ENCODE measurements around the gene GRK2.

GRK2 gene

DNA sequence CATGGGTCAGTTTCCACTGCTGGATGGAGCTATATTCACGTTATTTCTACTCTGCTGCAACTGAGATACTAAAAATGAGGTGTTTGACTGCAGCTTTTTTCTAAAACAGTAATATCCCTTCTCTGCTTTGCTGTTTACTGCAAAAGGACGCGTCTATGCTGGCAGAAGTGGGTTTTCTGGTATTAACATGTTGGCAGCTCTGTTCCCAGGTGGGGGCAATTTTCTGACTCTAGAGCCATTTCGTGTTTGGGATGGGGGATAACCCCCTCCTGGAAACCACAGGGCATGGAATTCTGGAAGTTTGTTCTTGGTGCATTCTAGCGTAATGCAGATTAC lies 4.9 kb downstream of the GRK2 start:
- no peak for DNase-seq

DNA sequence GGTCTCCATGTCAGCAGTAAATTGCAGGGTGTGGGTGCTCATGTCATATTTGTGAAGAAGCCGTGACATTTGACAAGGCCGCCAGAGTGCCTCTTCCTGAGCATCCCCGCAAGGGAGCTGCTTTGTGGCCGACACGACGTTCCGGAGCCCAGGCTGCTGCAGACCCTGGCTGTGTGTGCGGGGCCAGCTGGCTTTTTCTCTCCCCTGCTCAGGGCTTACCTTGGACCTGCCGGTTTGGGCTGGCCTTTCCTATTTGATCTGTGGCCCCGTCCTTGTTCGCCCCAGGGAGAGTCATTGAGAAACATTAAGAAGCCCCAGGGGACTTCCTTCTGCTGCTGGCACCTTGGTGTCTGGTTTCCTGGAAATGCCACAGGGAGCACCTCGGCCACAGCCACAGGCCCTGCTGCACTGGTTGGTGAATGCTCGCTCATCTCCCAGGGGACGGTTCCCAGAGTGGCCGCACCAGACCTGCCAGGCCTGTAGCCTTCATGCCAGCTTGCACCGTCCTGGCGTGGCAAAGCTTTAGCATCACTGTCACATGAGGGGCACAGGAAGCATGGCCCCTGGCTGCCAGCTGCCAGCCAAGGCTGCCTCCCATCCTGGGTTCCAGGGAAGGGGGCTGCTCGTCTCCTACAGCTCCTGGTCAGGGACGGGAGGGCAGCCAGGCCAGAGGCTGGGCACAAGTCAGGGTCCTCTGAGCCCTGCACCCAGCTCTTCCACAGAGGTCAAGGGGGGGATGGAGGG lies 5.4 kb downstream of the GRK2 start:
- DNase-seq: no peak

DNA sequence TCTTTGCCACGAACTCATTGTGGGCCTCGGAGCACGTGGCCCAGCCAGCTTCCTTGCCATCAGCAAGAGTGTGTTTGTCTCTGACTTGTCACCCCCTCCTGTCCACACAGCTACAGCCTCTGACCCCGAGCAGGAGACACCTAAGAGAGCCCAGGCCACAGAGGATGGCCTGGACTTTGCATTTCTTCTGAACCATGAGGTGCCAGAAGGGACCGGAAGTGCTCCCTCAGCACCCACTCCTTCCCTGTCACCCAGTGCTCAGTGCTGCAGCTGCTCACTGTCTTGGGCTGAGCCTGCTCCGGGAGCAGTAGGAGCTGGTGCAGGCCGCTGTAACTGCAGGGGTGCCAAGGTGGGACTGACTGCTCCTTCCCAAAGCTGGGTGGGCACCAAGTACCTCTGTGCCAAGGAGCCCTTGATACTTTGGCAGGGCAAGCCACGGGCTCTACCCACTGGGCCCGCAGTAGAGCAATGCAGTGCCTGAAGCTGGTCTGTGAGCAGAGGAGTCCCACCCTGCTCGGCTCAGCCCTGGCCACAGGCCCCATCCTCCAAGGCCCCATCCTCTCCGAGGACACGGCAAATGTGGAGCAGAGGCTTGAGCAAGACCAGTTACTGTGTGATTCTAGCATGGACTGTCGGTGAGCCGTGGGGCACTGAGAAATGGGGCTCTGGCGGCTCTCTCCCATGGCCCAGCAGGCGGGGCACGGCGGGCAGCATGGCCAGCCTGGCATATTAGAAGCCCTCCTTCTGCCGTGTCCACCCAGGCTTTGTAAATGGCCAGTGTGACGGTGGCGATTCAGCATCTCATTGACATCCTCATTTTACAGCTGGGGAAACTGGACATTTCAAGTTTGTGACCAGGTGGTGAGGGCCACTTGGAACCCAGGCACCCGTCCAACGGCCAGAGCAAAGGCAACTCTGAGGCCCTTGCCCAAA lies 6.3 kb downstream of the GRK2 start:
- DNase-seq: no peak

DNA sequence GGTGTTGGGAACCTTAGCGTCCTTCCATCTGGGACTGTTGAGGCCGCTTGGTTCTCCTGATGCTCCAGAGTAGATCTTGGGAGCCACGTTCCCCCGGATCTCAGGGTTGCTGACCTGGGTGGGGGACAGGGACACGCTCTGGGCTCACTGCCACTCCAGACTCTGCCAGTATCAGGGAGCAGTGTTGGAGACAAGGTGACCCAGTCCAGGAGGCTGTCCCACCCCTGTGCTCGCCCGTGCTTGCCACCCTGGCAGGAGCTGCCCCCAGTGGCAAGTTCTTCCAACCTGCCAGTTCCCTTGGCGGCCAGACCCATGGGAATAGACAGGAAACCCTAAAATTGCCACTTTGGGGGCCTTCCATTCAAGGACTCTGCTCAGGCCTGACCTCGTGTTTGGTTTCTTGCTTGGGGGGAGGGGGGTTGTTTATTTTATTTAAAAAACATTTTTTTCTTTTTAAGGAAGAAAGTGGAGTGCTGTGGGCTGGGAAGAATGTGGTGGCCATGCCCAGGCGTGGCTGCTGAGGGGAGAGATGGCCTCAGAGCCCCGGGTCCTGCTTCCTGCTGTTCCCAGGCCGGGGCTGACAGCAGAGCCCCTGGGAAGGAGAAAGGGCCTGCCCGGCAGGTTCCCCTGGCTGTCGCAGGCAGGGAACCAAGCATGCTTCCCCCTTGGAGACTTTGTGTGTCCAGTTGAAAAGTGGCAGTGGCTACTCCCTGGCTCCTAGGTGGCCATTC lies 7.2 kb downstream of the GRK2 start:
- DNase-seq: no peak

DNA sequence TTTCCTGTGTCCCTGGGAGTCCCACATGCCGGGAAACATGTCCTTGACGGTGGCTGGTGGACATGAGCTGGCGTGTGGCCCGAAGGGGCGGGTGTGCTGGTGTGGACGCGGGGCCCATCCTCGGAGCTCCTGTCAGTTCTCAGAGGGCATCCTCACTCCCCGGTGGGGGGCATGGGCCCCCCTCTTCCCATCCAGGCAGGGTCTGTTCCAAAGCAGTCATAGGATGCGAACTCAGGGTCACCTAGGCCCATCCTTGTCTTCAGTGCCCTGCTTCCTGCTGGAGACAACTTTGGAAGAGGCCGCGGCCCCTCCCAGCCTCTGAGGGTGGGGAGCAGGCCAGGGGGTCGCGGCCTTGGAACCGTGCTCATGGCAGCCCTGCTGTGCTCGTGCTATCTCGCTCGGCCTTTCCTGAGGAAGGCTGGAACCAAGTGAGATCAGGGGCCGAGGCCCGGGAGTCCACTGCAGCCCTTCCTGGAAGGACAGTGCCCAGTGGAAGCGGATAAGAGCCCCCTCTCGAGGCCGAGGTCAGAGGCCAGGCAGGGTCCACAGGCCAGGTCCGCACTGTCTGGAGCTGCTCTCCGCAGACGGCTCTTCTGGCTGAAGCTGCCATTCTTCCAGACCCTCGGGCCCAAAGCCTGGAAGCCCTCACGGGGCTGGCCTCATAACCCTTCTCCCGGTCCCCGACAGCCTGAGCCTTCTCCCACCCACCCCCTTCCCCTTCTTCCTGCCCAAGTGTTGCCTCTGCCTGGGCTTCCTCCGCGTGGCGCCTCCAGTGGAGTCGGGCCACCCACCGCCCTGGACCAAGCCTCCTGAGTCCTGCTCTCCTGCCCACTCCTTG lies 8.7 kb downstream of the GRK2 start:
- no peak for DNase-seq

DNA sequence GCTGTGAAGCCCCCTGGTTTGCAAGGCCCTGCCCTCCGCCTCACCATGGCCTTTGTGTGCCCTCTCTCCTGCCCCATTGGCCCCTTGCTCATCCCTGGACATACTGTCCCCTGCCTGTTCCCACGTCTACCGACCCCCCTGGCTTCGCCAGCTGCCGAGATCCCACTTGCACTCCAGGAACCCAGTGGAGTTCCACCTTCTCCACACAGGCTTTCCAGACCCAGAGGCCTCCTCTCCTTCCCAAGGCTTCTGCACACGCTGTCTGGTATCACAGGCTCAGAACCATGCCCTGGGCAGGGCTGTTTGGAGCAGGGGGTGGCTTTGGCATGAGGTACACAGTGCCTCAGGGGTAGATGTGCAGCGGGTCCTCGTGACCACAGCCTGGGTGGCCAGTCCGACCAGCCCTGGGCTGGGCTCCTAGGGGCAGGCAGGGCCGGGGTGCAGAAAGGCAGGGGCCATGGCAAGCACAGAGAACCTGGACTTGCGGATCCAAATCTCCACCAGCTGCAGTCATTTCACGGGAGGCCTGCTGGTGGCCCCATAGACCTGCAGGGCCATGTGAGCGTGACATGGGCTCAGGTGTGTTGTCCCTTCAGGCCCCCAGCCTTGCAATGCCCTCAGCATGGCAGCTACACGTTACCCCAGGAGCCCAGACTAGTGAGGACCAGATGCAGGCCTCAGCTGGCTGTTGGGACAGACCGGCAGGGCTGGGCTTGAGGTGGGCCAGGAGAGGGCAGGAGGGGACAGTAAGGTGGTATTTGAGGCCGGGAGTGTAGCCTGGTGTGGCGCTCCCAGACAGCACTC lies 9.5 kb downstream of the GRK2 start:
- DNase-seq: no peak

DNA sequence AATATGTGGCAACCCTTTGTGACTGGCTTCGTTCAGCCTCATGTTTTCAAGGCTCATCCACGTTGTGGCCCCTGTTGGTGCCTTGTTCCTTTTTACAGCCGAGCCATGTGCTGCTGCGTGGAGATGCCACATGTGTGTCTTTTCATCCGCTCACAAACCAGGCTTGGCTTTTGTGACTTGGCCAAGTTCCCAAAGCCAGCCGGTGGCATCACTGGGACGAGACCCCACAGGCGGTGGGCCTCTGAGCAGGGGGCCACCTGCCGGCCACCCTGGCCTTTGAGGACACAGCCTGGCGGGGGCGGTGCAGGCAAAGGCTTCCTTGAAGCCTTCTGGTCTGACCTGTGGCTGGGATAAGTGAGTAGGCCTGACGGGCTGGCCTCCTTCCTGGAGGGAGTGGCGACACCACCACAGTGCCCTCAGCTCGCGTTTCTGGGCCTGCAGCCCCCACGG lies 10.5 kb downstream of the GRK2 start:
- no peak for DNase-seq

DNA sequence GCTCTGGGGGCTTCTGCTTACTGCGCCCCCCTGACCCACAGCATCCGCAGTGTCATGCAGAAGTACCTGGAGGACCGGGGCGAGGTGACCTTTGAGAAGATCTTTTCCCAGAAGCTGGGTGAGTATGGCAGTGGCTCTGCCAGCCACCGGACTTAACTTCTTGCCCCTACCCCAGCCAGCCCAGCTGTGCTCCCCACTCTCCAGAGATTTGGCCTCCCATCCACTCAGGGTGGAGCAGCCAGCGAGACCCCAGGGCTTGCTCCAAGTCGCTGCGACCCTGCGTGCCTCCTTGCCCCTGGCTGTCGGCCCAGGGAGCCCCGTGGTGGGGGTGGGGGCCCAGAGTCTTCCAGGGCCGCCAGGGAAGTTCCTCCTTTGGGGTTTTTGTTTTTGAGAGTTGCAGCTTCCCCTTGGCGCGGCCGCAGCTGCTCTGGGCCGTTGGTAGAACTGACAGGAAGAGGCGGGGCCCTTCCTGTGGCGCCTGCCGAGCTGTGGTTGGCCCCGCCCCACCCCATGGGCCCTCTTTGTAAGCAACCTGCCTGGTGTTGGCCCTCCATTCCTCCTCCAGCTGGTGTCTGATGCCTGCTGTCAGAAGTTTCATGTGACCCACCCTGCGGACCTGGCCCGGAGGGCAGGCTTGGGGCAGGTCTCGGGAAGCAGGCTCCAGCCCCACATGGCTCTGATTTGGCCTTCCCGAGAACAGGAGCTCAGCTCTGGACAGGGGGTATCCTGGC lies 11.1 kb downstream of the GRK2 start:
- DNase-seq: no peak

DNA sequence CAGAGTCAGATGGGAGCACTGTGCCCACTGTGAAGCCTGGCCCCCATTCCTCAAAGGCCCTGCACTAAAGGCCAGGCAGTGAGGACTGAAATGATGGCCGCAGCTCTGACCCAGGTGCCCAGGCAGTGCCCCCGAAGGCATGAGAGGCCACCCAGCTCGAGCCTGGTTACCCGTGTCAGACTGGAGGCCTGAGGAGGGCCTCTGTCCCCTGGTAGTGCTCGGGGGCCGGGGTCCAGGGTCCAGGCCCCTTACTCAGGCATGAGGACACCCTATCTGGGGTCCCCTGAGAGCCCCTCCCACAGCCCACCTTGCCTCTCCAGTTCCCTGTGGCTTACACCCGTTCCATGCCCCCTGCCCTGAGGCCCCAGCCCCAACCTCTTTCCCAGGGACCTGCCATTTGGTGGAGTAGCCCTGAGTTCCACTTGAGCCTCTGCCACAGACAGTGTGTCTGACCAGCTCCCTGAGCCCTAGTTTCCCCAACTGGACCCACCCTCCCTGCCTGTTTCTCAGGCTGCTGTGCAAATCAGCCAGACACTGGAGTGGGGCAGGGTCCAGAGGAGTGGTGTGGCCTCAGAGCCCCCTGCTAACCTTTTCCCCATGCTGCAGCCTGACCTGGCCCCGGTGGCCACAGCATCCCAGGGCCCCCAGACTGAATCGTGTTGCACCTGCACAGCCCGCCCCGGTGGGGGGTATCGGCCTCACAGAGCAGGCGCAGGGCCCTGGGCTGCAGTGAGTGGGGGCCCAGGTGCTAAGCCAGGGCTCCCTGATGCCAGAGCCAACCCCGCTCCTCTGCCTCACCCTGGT lies 12.1 kb downstream of the GRK2 start:
- no peak for DNase-seq

DNA sequence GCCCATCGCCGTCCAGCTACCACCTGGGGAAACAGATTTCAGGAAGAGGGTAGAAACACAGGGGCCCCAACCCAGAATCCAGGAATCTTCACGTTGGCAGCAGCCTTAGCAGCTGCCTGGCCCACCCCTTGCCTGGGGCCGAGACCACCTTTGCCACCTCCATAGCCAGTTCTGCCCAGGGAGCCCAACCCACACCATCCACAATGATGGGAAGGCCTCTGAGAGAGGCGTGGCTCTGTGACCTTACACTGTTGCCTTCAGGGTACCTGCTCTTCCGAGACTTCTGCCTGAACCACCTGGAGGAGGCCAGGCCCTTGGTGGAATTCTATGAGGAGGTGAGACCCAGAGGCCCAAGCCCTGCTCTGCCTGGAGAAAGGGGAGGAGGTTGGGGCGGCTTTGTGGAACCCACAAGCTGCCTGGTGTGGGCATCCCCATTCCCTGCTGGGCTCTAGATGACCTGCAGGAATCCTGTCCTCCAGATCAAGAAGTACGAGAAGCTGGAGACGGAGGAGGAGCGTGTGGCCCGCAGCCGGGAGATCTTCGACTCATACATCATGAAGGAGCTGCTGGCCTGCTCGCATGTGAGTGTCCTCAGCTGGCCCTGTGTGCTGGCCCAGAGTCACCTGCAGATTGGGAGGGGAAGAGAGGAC lies 12.8 kb downstream of the GRK2 start:
- no peak for DNase-seq

DNA sequence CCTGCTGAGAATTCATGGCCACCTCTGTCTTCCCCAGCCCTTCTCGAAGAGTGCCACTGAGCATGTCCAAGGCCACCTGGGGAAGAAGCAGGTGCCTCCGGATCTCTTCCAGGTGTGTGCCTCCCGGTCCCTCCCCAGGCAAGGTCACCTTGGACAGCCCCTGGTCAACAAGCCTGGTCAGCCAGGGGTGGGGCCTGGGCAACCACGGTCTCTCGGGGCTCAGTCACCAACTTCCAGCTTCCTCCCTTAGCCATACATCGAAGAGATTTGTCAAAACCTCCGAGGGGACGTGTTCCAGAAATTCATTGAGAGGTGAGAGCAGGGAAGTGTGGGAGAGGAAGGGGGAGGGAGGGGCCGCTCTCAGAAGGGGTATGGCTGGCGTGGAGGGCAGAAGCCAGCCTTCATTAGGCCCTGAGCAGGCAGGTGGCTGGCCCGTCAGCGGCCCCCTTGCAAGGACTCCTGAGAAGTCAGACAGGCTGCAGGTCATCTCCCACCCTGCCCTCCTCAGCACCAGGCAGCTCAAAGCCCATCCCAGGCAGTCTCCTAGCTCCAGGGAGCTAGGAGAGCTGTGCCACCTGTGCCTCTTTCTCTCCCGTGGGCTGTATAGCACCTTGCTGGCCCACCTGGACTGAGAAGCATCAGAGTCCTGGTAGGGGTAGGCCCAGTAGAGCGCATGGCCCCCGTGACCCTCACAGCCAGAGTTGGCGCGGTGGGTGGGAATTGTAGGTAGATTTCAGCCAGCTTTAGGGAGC lies 13.5 kb downstream of the GRK2 start:
- no peak for DNase-seq

DNA sequence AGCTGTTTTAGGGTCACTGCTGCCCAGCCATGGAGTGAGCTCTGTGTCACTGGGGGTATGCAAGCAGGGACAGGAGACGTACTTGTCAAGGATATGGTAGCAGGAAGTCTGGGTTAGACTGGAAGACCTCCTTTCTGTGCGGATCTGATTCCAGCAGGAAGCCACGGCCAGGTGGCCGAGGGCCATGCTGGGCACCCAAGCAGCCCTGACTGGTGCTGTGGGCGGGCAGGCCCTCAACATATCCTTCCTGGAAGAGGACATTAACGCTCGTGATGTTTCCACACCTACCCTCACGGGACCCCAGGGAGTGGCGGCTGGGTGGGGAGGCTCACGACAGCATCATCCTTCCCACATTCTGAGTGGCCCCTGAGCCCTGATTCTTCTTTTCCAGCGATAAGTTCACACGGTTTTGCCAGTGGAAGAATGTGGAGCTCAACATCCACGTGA lies 14.1 kb downstream of the GRK2 start:
- DNase-seq: no peak

DNA sequence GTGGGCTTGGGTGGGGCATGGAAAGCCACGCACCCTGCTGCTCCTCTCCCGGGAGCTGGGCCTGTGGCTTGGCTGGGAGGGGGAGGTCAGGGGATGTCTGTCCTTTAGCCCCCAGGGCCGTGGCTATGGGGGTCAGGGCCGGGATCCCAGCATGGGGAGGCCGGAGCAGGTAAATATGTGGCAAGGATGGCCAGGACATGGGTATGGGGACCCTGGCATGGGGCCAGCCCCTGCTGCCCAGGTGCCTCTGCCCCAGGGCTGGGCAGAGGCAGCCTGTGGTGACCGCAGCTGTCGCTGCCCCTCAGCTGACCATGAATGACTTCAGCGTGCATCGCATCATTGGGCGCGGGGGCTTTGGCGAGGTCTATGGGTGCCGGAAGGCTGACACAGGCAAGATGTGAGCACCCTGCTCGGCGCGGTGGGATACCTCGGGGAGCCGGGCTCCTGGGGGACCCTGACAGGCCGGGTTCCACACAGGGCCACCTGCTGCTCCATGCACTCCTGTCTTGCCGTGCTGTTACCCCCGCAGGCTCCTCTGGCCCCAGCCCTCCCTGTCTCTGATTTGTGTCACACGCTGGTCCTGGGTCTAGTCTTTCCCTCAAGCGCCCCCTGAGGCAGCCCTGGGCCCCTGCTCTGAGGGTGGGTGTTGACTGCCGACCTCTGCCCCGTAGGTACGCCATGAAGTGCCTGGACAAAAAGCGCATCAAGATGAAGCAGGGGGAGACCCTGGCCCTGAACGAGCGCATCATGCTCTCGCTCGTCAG lies 14.7 kb downstream of the GRK2 start:
- no peak for DNase-seq

DNA sequence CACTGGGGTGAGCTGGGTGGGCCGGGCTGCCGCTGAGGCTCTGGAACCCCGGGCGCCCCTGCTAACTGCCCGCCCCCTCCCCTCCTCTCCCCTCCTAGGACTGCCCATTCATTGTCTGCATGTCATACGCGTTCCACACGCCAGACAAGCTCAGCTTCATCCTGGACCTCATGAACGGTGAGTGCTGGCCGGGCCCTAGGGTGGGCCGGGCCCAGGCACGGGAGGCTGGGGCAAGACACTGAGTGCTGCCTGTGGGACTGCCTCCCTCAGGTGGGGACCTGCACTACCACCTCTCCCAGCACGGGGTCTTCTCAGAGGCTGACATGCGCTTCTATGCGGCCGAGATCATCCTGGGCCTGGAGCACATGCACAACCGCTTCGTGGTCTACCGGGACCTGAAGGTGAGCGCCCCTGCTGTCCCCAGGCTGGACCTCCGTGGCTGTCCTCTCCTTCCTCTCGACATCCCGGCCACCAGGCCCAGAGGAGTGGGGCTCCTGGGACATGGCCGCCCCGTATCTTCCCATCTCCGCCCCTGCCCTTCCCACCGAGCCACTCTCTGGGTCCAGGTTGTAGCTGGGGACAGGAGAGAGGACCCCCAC lies 15.4 kb downstream of the GRK2 start:
- DNase-seq: no peak

DNA sequence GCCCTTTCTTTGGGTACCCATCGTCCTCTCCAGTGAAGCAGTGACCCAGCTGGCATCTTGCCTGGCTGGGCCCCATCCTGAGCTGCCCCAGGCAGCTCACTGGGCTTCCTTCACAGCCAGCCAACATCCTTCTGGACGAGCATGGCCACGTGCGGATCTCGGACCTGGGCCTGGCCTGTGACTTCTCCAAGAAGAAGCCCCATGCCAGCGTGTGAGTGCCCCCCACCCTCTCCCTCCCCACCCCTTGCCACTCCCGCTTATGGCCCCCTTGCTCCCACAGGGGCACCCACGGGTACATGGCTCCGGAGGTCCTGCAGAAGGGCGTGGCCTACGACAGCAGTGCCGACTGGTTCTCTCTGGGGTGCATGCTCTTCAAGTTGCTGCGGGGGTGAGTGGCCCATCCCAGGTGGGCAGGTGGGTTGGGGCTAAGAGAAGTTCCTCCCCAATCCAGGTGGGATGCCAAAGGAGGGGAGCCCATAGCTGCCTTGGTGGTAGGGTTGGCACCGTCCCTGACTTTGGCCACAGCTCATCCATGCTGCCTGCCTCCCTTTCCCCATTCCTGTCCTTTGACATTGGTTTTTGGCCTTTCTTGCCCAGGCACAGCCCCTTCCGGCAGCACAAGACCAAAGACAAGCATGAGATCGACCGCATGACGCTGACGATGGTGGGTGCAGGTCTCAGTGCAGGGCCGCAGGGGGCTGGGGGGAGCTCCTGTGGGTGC lies 16.0 kb downstream of the GRK2 start:
- DNase-seq: no peak

DNA sequence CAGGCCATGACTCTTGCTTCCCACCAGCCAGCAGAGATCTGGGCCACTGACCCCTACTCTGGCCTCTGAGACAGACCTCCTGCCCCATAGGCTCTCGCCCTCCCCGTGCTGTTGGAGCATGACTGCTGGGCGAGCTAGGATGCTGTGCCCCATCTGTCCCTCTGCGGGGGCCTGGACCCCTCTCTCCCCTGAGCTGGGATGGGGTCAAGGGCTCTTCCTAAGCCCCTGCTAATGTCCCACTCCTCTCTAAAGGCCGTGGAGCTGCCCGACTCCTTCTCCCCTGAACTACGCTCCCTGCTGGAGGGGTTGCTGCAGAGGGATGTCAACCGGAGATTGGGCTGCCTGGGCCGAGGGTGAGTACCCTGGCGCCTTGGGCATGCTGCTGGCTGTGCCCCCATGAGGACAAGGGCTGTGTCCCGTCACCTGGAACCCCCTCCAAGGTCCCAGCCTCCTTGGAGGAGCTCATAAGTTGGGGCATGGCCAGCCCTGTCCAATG lies 16.7 kb downstream of the GRK2 start:
- no peak for DNase-seq

Data from cerebellar nuclear complex (tissue), 1 donor.